GM10847 (cell line): ENCODE data around the gene TDRD7.

ENCODE experiments used
- POLR2A ChIP-seq: IDR thresholded peaks from 2 replicates; pipeline ENCODE4 v1.6.1; 2011; ENCODE audit not compliant: insufficient read length; ENCODE audit errors: extremely low read depth

The TDRD7 gene, protein sequence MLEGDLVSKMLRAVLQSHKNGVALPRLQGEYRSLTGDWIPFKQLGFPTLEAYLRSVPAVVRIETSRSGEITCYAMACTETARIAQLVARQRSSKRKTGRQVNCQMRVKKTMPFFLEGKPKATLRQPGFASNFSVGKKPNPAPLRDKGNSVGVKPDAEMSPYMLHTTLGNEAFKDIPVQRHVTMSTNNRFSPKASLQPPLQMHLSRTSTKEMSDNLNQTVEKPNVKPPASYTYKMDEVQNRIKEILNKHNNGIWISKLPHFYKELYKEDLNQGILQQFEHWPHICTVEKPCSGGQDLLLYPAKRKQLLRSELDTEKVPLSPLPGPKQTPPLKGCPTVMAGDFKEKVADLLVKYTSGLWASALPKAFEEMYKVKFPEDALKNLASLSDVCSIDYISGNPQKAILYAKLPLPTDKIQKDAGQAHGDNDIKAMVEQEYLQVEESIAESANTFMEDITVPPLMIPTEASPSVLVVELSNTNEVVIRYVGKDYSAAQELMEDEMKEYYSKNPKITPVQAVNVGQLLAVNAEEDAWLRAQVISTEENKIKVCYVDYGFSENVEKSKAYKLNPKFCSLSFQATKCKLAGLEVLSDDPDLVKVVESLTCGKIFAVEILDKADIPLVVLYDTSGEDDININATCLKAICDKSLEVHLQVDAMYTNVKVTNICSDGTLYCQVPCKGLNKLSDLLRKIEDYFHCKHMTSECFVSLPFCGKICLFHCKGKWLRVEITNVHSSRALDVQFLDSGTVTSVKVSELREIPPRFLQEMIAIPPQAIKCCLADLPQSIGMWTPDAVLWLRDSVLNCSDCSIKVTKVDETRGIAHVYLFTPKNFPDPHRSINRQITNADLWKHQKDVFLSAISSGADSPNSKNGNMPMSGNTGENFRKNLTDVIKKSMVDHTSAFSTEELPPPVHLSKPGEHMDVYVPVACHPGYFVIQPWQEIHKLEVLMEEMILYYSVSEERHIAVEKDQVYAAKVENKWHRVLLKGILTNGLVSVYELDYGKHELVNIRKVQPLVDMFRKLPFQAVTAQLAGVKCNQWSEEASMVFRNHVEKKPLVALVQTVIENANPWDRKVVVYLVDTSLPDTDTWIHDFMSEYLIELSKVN

DNA sequence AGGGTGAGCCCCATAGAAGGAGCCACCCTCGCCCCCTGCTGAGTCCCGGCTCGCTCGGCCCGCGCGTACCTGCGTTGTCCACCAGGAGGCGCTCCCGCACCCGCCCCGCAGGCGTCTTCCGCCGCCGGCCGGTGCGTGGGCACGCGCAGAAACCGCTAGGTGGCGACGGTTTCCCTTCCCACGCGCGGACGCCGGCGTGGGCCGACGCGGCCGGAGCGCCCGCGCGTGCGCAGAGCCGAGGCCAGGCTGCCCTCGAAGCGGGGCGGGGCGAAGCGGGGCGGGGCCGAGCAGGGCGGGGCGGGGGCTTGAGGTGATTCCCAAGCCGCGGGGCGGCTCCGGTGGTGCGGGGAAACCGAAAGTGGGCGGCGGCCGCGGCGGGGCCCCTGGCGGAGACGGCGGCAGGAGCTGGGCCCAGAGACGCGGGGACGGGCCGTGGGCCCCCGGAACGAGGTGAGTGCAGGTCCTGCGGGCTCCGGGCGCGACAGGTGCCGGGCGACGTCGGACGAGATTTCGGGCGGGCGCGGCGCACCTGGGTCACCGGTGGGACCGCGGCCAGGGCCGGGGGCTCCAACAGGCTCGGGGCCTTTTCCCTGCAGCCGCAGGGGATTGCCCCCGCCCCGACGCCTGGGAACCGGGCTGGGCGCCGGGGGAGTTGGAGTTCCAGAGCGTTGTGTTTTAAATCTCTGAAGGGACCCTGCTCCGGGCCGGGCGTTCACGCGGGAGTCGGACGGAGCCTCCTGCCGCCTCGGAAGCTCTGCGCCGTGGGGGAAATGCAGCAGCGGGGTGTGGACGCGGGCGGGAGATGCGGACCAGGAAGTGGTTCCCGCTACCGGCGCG is at the start of gene TDRD7:
Gene TDRD7 (plus strand): TSS at position 308 of the 837 bp plus-strand sequence. CDS start 16,370 bp downstream, outside the sequence.
- peak; percentile 13 for TF ChIP-seq POLR2A

GRCh38 chr9:97362777-97363545 is 48.9 kb upstream of the TDRD7 start:
- no peak for TF ChIP-seq POLR2A

GRCh38 chr9:97363661-97364299 is 48.1 kb upstream of the TDRD7 start:
- TF ChIP-seq POLR2A: no peak

DNA sequence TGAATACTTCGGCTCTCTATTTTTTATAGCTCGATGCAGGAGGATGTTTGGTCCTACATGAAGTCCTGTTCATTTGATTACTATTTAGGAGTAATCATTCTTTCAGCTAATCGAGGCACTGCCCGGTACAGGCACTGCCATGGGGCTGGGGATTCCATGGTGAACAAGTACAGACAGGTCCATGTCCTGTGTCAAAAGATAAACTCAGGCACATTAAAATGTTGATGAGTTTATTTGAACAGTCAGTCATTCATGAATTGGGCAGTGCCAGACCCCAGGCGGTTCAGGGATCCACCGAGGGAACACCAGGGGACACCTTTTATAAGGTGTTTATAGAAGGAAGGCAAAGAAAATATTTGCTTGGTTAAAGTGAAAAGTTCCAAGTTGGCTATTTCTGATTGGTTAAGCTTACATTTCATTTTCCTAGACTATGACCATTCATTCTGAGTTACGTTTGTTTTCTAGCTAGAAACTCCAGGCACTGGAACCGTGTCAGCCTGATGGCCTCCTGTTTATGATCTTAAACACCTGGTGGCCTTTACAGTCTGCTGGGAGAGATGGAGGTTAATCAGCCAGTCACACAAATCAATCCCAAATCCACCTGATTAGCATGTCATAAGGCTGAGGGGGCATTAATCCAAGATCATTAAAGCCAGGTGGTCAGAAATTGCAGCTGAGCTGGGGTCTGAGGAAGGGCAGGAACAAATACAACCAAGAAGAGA is 47.0 kb upstream of the TDRD7 start:
- TF ChIP-seq POLR2A: no peak

- TF ChIP-seq POLR2A: no peak
Observed at GRCh38 chr9:97365634-97366033, 46.3 kb upstream of the TDRD7 start.

DNA sequence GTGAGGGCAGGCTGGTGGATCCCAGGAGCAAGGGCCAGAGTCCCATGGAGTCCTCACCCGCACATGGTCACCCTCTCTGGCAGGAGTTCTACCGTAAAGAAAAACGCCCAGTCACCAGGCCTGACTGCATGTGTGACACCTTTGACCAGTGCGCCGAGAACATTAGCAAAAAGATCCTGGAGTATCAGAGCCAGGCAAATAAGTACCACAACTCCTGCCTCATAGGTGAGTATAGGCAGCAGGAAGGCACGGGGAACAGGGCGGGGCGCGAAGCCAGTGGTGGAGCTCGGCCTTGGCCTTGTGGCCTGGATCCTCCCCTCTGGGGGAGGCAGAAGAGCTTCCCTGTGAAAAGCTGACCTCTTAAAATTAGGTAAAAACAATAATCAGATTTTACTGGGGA is 45.4 kb upstream of the TDRD7 start:
- TF ChIP-seq POLR2A: no peak

GRCh38 chr9:97366889-97367288 is 45.0 kb upstream of the TDRD7 start:
- TF ChIP-seq POLR2A: no peak

DNA sequence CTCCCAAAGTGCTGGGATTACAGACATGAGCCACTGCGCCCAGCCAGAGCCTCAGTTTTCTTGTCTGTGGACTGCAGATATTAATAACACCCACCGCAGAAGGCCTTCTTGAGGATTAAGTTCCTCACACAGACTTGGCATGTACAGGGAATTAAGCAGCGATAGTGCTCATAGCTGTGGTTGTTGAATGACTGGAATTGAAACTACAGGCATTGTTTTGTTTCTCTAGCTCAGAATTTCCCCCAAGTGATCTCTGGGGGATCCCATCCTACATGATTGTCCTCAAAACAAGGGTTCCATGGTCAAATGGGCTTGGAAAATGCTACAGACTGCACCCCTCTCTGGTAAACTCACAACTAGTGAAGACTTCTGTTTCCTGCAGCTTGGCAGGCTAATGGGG is 44.2 kb upstream of the TDRD7 start:
- no peak for TF ChIP-seq POLR2A

- no peak for TF ChIP-seq POLR2A
Observed at GRCh38 chr9:97368964-97369363, 42.9 kb upstream of the TDRD7 start.

DNA sequence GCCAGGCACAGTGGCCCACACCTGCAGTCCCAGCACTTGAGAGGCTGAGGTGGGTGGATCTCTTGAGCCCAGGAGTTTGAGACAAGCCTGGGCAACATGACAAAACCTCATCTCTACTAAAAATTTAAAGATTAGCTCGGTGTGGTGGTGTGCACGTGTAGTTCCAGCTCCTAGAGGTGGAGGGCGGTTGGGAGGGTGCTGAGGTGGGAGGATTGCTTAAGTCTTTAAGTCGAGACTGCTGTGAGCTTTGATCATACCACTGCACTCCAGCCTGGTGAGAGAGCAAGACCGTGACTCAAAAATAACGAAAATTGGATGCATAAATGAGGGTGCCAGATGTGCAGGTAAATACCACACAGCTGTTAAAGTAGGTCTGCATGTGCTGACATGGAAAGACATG is 39.3 kb upstream of the TDRD7 start:
- TF ChIP-seq POLR2A: no peak

DNA sequence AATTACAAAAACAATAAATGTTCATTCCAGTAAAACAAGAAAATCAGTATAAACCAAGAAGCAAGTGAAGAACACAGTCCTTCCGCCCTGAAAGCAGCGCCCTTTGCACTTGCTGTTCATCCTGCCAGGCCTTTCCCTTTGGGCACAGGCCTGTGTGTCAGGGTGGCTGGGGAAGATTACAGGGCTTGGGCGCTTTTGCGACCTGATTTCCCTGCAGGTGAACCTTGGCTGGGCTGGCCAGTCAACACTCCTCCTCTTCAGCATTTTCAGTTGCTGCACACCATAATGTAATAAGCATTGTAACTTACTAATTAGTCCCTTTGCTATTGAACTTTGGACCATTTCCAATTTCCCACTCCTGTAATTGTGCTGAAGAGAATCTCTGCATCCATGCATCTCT is 38.6 kb upstream of the TDRD7 start:
- TF ChIP-seq POLR2A: no peak

DNA sequence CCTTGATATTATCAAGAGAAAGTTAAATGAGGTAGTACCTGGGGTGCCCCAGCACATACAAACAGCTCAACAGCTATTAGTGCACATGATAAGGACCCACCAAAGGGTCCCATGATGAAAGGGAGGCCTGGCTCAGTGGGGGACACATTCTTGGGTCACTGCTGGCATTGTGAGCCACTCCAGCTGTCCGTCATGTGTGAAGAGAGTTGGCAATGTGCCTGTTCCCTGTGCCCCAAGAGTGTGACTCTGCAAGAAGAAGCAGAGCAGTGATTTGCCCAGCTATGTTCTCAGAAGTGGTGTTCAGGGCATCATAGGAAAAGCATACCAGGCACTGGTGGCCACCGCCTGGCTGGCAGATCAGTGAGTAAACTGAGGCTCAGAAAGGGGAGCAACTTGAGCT is 37.1 kb upstream of the TDRD7 start:
- TF ChIP-seq POLR2A: no peak

DNA sequence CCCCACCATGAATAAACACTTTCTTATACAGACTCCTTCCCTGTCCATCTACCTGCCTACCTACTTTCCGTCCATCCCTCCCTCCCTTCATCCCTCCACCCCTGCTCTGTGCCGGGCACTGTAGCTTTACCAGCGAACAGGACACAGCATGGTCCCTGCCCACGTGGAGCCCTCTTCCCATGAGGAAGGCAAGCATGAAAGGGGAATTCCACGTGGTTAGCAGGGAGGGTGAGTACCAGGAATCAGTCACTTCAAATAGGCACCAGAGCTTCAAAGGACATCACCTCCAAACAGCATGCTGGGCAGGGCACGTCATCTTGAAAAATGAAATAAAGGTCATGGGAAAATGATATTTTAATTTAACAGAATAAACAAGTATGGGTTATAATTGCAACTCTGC is 35.0 kb upstream of the TDRD7 start:
- no peak for TF ChIP-seq POLR2A
